HepG2 (cell line): Measurements from ENCODE around the gene AGMO. TPM values are rescaled to one million over a fixed set of nuclear protein-coding genes. Genes with fewer than 3 reads are reported as not detected.

Experiments used
- ATAC-seq: fragments of 200-7000 bp; cut with Tn5 transposase; 3 replicates; pipeline ENCODE4 v1.9.1; 2020; ENCODE audit warnings: mild to moderate bottlenecking, moderate library complexity
- BruUV-seq: library from RNA; stranded (reverse); fragments of 400-500 nt; replicated peaks from 2 replicates; lab custom pipeline; 2021; lab: Mats Ljungman, UMichigan
- CTCF ChIA-PET: fragments of 300-600 bp; formaldehyde crosslinking; extraction: SDS; loops from one replicate; lab custom pipeline; 2021; ENCODE audit warnings: low total read pairs, inconsistent platforms, low intra/inter-chr PET ratio; lab: Yijun Ruan, JAX
- POLR2A ChIA-PET: fragments of 350-600 bp; sonication (Branson Sonifier 250); formaldehyde crosslinking; loops from one replicate; lab custom pipeline; 2020; ENCODE audit warnings: antibody characterized with exemption, inconsistent platforms; lab: Yijun Ruan, JAX
- DNase-seq: peaks from one replicate; pipeline ENCODE4 v3.0.0-alpha.2; 2015; ENCODE audit warnings: low spot score
- FAIRE-seq: peaks from 3 replicates; lab custom pipeline; 2011; peaks lifted over from hg19 to GRCh38; lab: Jason Lieb, UNC
- H2AFZ ChIP-seq: one replicate; pipeline ENCODE4 v1.6.1; 2011; ENCODE audit warnings: low read length, inconsistent platforms
- H3K27ac ChIP-seq: fragments of 300-600 bp; 3 replicates; pipeline ENCODE4 v1.8.0; 2011; ENCODE audit warnings: mixed run types, mild to moderate bottlenecking, mixed read lengths, low read length, inconsistent platforms; ENCODE audit not compliant: insufficient read depth; ENCODE audit errors: extremely low read length
- H3K27me3 ChIP-seq, 2 experiments: fragments of 200-600 bp in 1 of 2; 2 replicates in 1 of 2; 3 replicates in 1 of 2; pipeline versions ENCODE4 v1.6.0 to v1.8.0; 2011; ENCODE audit warnings: low read length in 2 of 2, mild to moderate bottlenecking in 2 of 2, moderate library complexity in 2 of 2, inconsistent platforms in 1 of 2; ENCODE audit not compliant: insufficient read depth in 2 of 2, control insufficient read depth in 1 of 2
- H3K36me3 ChIP-seq, 2 experiments: fragments of 200-600 bp in 1 of 2; replicated peaks in 1 of 2; 2 replicates in 1 of 2; 3 replicates in 1 of 2; pipeline versions ENCODE4 v1.5.1 to v1.8.0; 2011; ENCODE audit warnings: low read length in 2 of 2, inconsistent platforms in 1 of 2; ENCODE audit not compliant: insufficient read depth in 2 of 2, control insufficient read depth in 1 of 2
- H3K4me1 ChIP-seq: 2 replicates; pipeline ENCODE4 v1.5.1; 2012; ENCODE audit warnings: low read length, inconsistent platforms; ENCODE audit not compliant: insufficient read depth
- H3K4me2 ChIP-seq: 2 replicates; pipeline ENCODE4 v1.6.0; 2011; ENCODE audit warnings: low read depth, low read length, inconsistent platforms
- H3K4me3 ChIP-seq, 3 experiments: fragments of 200-600 bp in 1 of 3; sonication (generic), shearing (Covaris generic) in 1 of 3; replicated peaks in 1 of 3; 2 replicates each; pipeline ENCODE4 v1.5.1; 2011 to 2016; ENCODE audit warnings: low read length in 3 of 3, inconsistent platforms in 2 of 3, low read depth in 2 of 3, mild to moderate bottlenecking in 2 of 3, control low read depth in 1 of 3, mixed read lengths in 1 of 3; ENCODE audit not compliant: insufficient read depth in 1 of 3
- H3K79me2 ChIP-seq: one replicate; pipeline ENCODE4 v1.6.1; 2011; ENCODE audit warnings: low read length, inconsistent platforms; ENCODE audit not compliant: insufficient read depth
- H3K9ac ChIP-seq: 2 replicates; pipeline ENCODE4 v1.6.0; 2011; ENCODE audit warnings: mild to moderate bottlenecking, low read depth, low read length, inconsistent platforms; ENCODE audit not compliant: insufficient read depth
- H3K9me3 ChIP-seq: 2 replicates; pipeline ENCODE4 v1.5.1; 2012; ENCODE audit warnings: mild to moderate bottlenecking, low read length
- H4K20me1 ChIP-seq: 2 replicates; pipeline ENCODE4 v1.6.0; 2011; ENCODE audit warnings: inconsistent platforms, mild to moderate bottlenecking, low read length, moderate library complexity; ENCODE audit not compliant: insufficient read depth
- FOXA3 ChIP-seq: IDR thresholded peaks from 2 replicates; pipeline ENCODE4 v1.6.1; 2016; ENCODE audit warnings: missing genetic modification reagents, missing compliant biosample characterization
- GATAD2A ChIP-seq: IDR thresholded peaks from 2 replicates; pipeline ENCODE4 v1.6.1; 2016
- HMG20B ChIP-seq: conservative IDR thresholded peaks from 2 replicates; pipeline ENCODE4 v1.6.1; 2016; ENCODE audit warnings: missing genetic modification reagents, missing compliant biosample characterization
- MAZ ChIP-seq, 2 experiments: sonication (generic) in 1 of 2; formaldehyde crosslinking in 1 of 2; IDR thresholded peaks; 2 replicates each; pipeline versions ENCODE4 v1.5.0 to v1.6.1; 2012 to 2020; ENCODE audit warnings: low read depth in 2 of 2, mild to moderate bottlenecking in 2 of 2, borderline replicate concordance in 1 of 2, improper control_type of control experiment in 1 of 2, low read length in 1 of 2, missing genetic modification reagents in 1 of 2, moderate library complexity in 1 of 2
- MTF1 ChIP-seq: sonication (generic); formaldehyde crosslinking; IDR thresholded peaks from 2 replicates; pipeline ENCODE4 v1.5.0; 2020; ENCODE audit warnings: missing genetic modification reagents
- RBM22 ChIP-seq: fragments of 200-400 bp; formaldehyde crosslinking; optimal IDR thresholded peaks from 2 replicates; pipeline ENCODE3; 2017; ENCODE audit warnings: mild to moderate bottlenecking, low read length, moderate library complexity
- TCF7 ChIP-seq: sonication (generic); IDR thresholded peaks from 2 replicates; pipeline ENCODE4 v1.6.1; 2016; ENCODE audit warnings: antibody characterized with exemption, low read depth
- TSC22D2 ChIP-seq: sonication (generic); formaldehyde crosslinking; IDR thresholded peaks from 2 replicates; pipeline ENCODE4 v1.5.1; 2020; ENCODE audit warnings: missing genetic modification reagents, mild to moderate bottlenecking, borderline replicate concordance
- XBP1 ChIP-seq: sonication (generic); formaldehyde crosslinking; IDR thresholded peaks from 2 replicates; pipeline ENCODE4 v1.5.0; 2020; ENCODE audit warnings: missing genetic modification reagents
- ZNF251 ChIP-seq: sonication (generic); formaldehyde crosslinking; IDR thresholded peaks from 2 replicates; pipeline ENCODE4 v1.9.0; 2021; ENCODE audit warnings: mild to moderate bottlenecking, missing genetic modification reagents
- WGBS: methylation state at CpG from one replicate; pipeline ENCODE4 v1.1.6; 2017; ENCODE audit warnings: low lambda C conversion rate; 5-methylcytosine and 5-hydroxymethylcytosine counted together
- in situ Hi-C: cut with HindIII; loops from 2 replicates; pipeline ENCODE4 v1.10.0; 2017; ENCODE audit warnings: low pct_unique_long_range_greater_than_20kb; ENCODE audit not compliant: extremely low pct_ligation_motif_present
- intact Hi-C: fragments of 100-400 bp; cut with micrococcal nuclease; formaldehyde crosslinking; loops from one replicate; pipeline ENCODE4 v1.10.0; 2022; ENCODE audit not compliant: unreplicated experiment
- polyA plus RNA-seq, 8 experiments: library from polyadenylated mRNA; depleted of rRNA in 3 of 8; stranded (reverse) in 7 of 8; unstranded in 1 of 8; fragments of >200 nt; fragmentation: Illumina TruSeq in 4 of 8; extraction: Trizol in 4 of 8; gene quantifications; 2 replicates each; pipeline versions ENCODE4 v1.2.1 to v1.2.3, GENCODE V29; 2011 to 2016; ENCODE audit warnings: low read depth in 4 of 8, missing spikeins in 1 of 8, mixed read lengths in 1 of 8; ENCODE audit not compliant: insufficient read depth in 1 of 8
- total RNA-seq, 5 experiments: library from RNA; depleted of rRNA; stranded (reverse); fragments of >200 nt; fragmentation: Illumina TruSeq; extraction: Trizol; gene quantifications; 2 replicates each; pipeline ENCODE4 v1.2.3, GENCODE V29; 2016; ENCODE audit warnings: low read depth in 1 of 5
- TF ChIP-seq, protein P1 (sequence below): sonication (generic); formaldehyde crosslinking; IDR thresholded peaks from 2 replicates; pipeline ENCODE4 v1.4.0; 2020; ENCODE audit warnings: mild to moderate bottlenecking, missing genetic modification reagents
- TF ChIP-seq, protein P2 (sequence below): sonication (generic); formaldehyde crosslinking; IDR thresholded peaks from 2 replicates; pipeline ENCODE4 v1.4.0; 2020; ENCODE audit warnings: missing genetic modification reagents
- TF ChIP-seq, protein P3 (sequence below): sonication (generic); formaldehyde crosslinking; conservative IDR thresholded peaks from 2 replicates; pipeline ENCODE4 v1.8.0; 2022; ENCODE audit warnings: mild to moderate bottlenecking, moderate library complexity, missing genetic modification reagents
- TF ChIP-seq, protein P4 (sequence below): IDR thresholded peaks from 2 replicates; pipeline ENCODE4 v1.6.1; 2016

Gene AGMO
- total and polyA plus RNA-seq, 2 of the 13 experiments (the other 11 are each of a cell fraction or from before 2014, with no cell fraction given), result 0.22 to 0.50 TPM

GRCh38 chr7:15571301-15571878 lies 9.6 kb upstream of the AGMO start:
- POLR2A ChIA-PET, result no interaction called here
- BruUV-seq, result no TSS peak
- no peaks in the 10 kb centered on the region for H3K27me3 ChIP-seq
- no peak overlapping the region for H3K4me3 ChIP-seq
- no peak for DNase-seq
- CTCF ChIA-PET, result no interaction called here
- no peak for ATAC-seq
- no peaks in the 10 kb centered on the region for H3K4me1 ChIP-seq
- 24% methylated on average over 3 of the region's 3 CpGs for WGBS
- no peaks in the 10 kb centered on the region for H3K79me2 ChIP-seq
- H3K9me3 ChIP-seq, result peaks cover 61% of the 10 kb centered on the region
- no peak overlapping the region for H3K4me2 ChIP-seq
- no peak overlapping the region for H3K9ac ChIP-seq
- in situ Hi-C loops, result no loop called here
- H3K36me3 ChIP-seq, result no peaks in the 10 kb centered on the region
- FAIRE-seq, result no peak
- no peak overlapping the region for H2AFZ ChIP-seq
- no peak overlapping the region for H3K27ac ChIP-seq
- no peaks in the 10 kb centered on the region for H4K20me1 ChIP-seq
- intact Hi-C loops, result no loop called here
- TF ChIP-seq MTF1 (CRISPR knock-in tag) (no peak), FOXA3 (CRISPR knock-in tag) (no peak), TSC22D2 (CRISPR knock-in tag) (no peak), HMG20B (CRISPR knock-in tag) (no peak), MAZ (IDR thresholded peaks at IDR 0.05; ENCODE audit: borderline replicate concordance, low read depth, low read length) (no peak), MAZ (CRISPR knock-in tag; IDR thresholded peaks at IDR 0.05; ENCODE audit: low read depth) (no peak), RBM22 (no peak), XBP1 (CRISPR knock-in tag) (no peak), GATAD2A (no peak), TCF7 (no peak), ZNF251 (no peak)
- TF ChIP-seq, protein P1, sequence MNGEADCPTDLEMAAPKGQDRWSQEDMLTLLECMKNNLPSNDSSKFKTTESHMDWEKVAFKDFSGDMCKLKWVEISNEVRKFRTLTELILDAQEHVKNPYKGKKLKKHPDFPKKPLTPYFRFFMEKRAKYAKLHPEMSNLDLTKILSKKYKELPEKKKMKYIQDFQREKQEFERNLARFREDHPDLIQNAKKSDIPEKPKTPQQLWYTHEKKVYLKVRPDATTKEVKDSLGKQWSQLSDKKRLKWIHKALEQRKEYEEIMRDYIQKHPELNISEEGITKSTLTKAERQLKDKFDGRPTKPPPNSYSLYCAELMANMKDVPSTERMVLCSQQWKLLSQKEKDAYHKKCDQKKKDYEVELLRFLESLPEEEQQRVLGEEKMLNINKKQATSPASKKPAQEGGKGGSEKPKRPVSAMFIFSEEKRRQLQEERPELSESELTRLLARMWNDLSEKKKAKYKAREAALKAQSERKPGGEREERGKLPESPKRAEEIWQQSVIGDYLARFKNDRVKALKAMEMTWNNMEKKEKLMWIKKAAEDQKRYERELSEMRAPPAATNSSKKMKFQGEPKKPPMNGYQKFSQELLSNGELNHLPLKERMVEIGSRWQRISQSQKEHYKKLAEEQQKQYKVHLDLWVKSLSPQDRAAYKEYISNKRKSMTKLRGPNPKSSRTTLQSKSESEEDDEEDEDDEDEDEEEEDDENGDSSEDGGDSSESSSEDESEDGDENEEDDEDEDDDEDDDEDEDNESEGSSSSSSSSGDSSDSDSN (CRISPR knock-in tag), result no peak
- TF ChIP-seq, protein P2, sequence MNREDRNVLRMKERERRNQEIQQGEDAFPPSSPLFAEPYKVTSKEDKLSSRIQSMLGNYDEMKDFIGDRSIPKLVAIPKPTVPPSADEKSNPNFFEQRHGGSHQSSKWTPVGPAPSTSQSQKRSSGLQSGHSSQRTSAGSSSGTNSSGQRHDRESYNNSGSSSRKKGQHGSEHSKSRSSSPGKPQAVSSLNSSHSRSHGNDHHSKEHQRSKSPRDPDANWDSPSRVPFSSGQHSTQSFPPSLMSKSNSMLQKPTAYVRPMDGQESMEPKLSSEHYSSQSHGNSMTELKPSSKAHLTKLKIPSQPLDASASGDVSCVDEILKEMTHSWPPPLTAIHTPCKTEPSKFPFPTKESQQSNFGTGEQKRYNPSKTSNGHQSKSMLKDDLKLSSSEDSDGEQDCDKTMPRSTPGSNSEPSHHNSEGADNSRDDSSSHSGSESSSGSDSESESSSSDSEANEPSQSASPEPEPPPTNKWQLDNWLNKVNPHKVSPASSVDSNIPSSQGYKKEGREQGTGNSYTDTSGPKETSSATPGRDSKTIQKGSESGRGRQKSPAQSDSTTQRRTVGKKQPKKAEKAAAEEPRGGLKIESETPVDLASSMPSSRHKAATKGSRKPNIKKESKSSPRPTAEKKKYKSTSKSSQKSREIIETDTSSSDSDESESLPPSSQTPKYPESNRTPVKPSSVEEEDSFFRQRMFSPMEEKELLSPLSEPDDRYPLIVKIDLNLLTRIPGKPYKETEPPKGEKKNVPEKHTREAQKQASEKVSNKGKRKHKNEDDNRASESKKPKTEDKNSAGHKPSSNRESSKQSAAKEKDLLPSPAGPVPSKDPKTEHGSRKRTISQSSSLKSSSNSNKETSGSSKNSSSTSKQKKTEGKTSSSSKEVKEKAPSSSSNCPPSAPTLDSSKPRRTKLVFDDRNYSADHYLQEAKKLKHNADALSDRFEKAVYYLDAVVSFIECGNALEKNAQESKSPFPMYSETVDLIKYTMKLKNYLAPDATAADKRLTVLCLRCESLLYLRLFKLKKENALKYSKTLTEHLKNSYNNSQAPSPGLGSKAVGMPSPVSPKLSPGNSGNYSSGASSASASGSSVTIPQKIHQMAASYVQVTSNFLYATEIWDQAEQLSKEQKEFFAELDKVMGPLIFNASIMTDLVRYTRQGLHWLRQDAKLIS (CRISPR knock-in tag), result no peak
- TF ChIP-seq, protein P3, sequence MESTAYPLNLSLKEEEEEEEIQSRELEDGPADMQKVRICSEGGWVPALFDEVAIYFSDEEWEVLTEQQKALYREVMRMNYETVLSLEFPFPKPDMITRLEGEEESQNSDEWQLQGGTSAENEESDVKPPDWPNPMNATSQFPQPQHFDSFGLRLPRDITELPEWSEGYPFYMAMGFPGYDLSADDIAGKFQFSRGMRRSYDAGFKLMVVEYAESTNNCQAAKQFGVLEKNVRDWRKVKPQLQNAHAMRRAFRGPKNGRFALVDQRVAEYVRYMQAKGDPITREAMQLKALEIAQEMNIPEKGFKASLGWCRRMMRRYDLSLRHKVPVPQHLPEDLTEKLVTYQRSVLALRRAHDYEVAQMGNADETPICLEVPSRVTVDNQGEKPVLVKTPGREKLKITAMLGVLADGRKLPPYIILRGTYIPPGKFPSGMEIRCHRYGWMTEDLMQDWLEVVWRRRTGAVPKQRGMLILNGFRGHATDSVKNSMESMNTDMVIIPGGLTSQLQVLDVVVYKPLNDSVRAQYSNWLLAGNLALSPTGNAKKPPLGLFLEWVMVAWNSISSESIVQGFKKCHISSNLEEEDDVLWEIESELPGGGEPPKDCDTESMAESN (CRISPR knock-in tag), result no peak
- TF ChIP-seq, protein P4, sequence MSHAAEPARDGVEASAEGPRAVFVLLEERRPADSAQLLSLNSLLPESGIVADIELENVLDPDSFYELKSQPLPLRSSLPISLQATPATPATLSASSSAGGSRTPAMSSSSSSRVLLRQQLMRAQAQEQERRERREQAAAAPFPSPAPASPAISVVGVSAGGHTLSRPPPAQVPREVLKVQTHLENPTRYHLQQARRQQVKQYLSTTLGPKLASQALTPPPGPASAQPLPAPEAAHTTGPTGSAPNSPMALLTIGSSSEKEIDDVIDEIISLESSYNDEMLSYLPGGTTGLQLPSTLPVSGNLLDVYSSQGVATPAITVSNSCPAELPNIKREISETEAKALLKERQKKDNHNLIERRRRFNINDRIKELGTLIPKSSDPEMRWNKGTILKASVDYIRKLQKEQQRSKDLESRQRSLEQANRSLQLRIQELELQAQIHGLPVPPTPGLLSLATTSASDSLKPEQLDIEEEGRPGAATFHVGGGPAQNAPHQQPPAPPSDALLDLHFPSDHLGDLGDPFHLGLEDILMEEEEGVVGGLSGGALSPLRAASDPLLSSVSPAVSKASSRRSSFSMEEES (CRISPR knock-in tag), result no peak
